Lower leg skin (tissue), 3 donors: ENCODE measurements around the gene CALU.

Experiments
- CTCF ChIP-seq, 3 donors: fragments of 450-650 bp; IDR thresholded peaks; one replicate each; pipeline ENCODE4 v1.5.1; 2016; ENCODE audit warnings: antibody characterized with exemption in 3 of 3, mild to moderate bottlenecking in 3 of 3, moderate library complexity in 2 of 3
- POLR2A ChIP-seq, 2 donors: fragments of 450-650 bp; IDR thresholded peaks; one replicate each; pipeline ENCODE4 v1.6.1; 2016 to 2017; ENCODE audit warnings: antibody characterized with exemption in 2 of 2, mild to moderate bottlenecking in 1 of 2, moderate library complexity in 1 of 2

GRCh38 chr7:128731184-128731583 lies 8.0 kb upstream of the CALU start:
- TF ChIP-seq POLR2A (IDR thresholded peaks at IDR 0.05) (no peak), CTCF (IDR thresholded peaks at IDR 0.05) (no peak)
